ENCODE measurements around the gene RAB31. TPM values are rescaled to one million over a fixed set of nuclear protein-coding genes. Genes with fewer than 3 reads are reported as not detected.

RAB31 gene
- total and polyA plus RNA-seq, 10 donors, result 12.3 to 112 (median 72.6) TPM

DNA sequence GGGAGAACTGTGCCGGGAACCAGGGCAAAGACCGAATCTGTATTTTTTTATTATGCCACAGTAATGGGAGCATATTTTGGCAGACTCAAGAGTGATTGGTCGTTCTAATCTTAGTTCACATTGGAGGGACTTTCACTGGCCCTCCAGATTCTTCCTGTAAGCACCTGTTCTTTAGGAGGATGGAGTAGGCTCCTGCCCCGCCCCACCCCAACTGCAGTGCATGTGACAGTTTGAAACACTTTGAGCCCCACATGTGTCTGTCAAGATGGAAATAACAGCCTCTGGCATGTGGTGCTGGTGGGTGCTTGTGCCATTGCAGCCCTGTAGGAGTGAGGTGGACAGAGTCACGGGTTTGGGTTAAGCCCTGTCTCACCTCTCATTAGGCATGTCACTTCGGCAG is 134.3 kb downstream of the RAB31 start:
- H3K27ac ChIP-seq, result peak overlapping the region in 1 of 8 donors; percentile 85
- H3K4me3 ChIP-seq, result no peak overlapping the region
- H3K4me1 ChIP-seq, result peaks cover 0 to 32% (median 15%) of the 10 kb centered on the region in 6 donors
- 93 to 98% (median 94%) methylated on average over 6 of the region's 6 CpGs for WGBS, 5 donors
- no peak for DNase-seq
- TF ChIP-seq, protein P1, sequence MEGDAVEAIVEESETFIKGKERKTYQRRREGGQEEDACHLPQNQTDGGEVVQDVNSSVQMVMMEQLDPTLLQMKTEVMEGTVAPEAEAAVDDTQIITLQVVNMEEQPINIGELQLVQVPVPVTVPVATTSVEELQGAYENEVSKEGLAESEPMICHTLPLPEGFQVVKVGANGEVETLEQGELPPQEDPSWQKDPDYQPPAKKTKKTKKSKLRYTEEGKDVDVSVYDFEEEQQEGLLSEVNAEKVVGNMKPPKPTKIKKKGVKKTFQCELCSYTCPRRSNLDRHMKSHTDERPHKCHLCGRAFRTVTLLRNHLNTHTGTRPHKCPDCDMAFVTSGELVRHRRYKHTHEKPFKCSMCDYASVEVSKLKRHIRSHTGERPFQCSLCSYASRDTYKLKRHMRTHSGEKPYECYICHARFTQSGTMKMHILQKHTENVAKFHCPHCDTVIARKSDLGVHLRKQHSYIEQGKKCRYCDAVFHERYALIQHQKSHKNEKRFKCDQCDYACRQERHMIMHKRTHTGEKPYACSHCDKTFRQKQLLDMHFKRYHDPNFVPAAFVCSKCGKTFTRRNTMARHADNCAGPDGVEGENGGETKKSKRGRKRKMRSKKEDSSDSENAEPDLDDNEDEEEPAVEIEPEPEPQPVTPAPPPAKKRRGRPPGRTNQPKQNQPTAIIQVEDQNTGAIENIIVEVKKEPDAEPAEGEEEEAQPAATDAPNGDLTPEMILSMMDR (IDR thresholded peaks at IDR 0.05 in 8 of 11, conservative IDR thresholded peaks at IDR 0.05 in 3 of 11), result no peak
- TF ChIP-seq POLR2AphosphoS5 (IDR thresholded peaks at IDR 0.05), result no peak
- TF ChIP-seq POLR2A (IDR thresholded peaks at IDR 0.05), result no peak
- intact Hi-C loops (cut with DNase I; ENCODE audit: low total_unique reads), result no loop called here
- peaks cover 0 to 75% (median 0%) of the 10 kb centered on the region in 6 donors for H3K36me3 ChIP-seq
- H3K9me3 ChIP-seq, result no peaks in the 10 kb centered on the region
- no peaks in the 10 kb centered on the region for H3K27me3 ChIP-seq (replicated peaks in 1 of 7)

GRCh38 chr18:9845256-9845655 is 137.2 kb downstream of the RAB31 start:
- TF ChIP-seq POLR2AphosphoS5 (IDR thresholded peaks at IDR 0.05), result no peak
- TF ChIP-seq, protein P1 (IDR thresholded peaks at IDR 0.05 in 8 of 11, conservative IDR thresholded peaks at IDR 0.05 in 3 of 11), result no peak
- no peak for TF ChIP-seq POLR2A (IDR thresholded peaks at IDR 0.05)
- intact Hi-C loops (cut with DNase I; ENCODE audit: low total_unique reads), result no loop called here
- Histone ChIP-seq H3K9me3 (no peaks in the 10 kb centered on the region), H3K36me3 (peaks cover 0 to 60% (median 0%) of the 10 kb centered on the region in 6 donors), H3K4me1 (peaks cover 0 to 54% (median 26%) of the 10 kb centered on the region in 6 donors), H3K27me3 (replicated peaks in 1 of 7) (no peaks in the 10 kb centered on the region), H3K27ac (peak overlapping the region in 2 of 8 donors; percentile 85 to 86), H3K4me3 (no peak overlapping the region)
- WGBS, 5 donors, result 66 to 83% (median 70%) methylated on average over 3 of the region's 3 CpGs
- no peak for DNase-seq

- H3K4me3 ChIP-seq, result peak overlapping the region in 2 of 8 donors; percentile 19 to 37
- DNase-seq, result no peak
Observed at GRCh38 chr18:9846162-9846925, 138.2 kb downstream of the RAB31 start.

More at GRCh38 chr18:9846162-9846925, 138.2 kb downstream of the RAB31 start:
- H3K36me3 ChIP-seq, result peaks cover 0 to 56% (median 0%) of the 10 kb centered on the region in 6 donors
- H3K27ac ChIP-seq, result peak overlapping the region in 6 of 8 donors; percentile 58 to 86 (median 76)
- H3K27me3 ChIP-seq (replicated peaks in 1 of 7), result no peaks in the 10 kb centered on the region
- no peak for TF ChIP-seq POLR2A (IDR thresholded peaks at IDR 0.05)
- TF ChIP-seq POLR2AphosphoS5 (IDR thresholded peaks at IDR 0.05), result peak in 1 of 3 donors; percentile 50
- TF ChIP-seq, protein P1 (IDR thresholded peaks at IDR 0.05 in 8 of 11, conservative IDR thresholded peaks at IDR 0.05 in 3 of 11), result no peak
- intact Hi-C loops (cut with DNase I; ENCODE audit: low total_unique reads), result no loop called here
- 55 to 77% (median 61%) methylated on average over 10 of the region's 10 CpGs for WGBS, 5 donors
- no peaks in the 10 kb centered on the region for H3K9me3 ChIP-seq
- H3K4me1 ChIP-seq, result peaks cover 0 to 64% (median 33%) of the 10 kb centered on the region in 6 donors
